ENCODE results near the gene EFCAB8. TPM values are rescaled to one million over a fixed set of nuclear protein-coding genes. Genes with fewer than 3 reads are reported as not detected.
A peak's percentile ranks its signal among the peaks of the same experiment; 100 is the strongest.

Gene EFCAB8
- total and polyA plus RNA-seq, 3 experiments from 2014 or later, result 0.35 to 0.69 TPM; not detected in 1

- H3K27me3 ChIP-seq (ENCODE audit: insufficient read depth, low read length, poor library complexity, severe bottlenecking), result no peaks in the 10 kb centered on the region
- H3K27ac Mint-ChIP-seq, result peak overlapping the region in 1 of 8 donors; percentile 87
These were observed 105.9 kb downstream of the EFCAB8 start for GRCh38 chr20:32964575-32964974.

GRCh38 chr20:32965115-32965514 is 106.4 kb downstream of the EFCAB8 start:
- H3K4me3 ChIP-seq (ENCODE audit: low read length), result no peak overlapping the region
- H3K36me3 ChIP-seq (ENCODE audit: insufficient read depth, low read length), result no peaks in the 10 kb centered on the region
- H3K4me1 ChIP-seq (ENCODE audit: insufficient read depth, low read length), result peaks cover 64% of the 10 kb centered on the region
- no peaks in the 10 kb centered on the region for H3K27me3 ChIP-seq (ENCODE audit: insufficient read depth, low read length, poor library complexity, severe bottlenecking)
- H3K4me3 Mint-ChIP-seq, result peak overlapping the region in 3 of 7 donors; percentile 28 to 85 (median 56)
- H3K4me1 Mint-ChIP-seq, result peaks cover 31 to 60% (median 58%) of the 10 kb centered on the region in 3 donors
- CTCF ChIA-PET, result interaction anchor here (1.3 to 2.3 kb wide), 3 partner anchors 9 to 39 kb away, joined by 3 to 12 read pairs (median 3); no protein-coding TSS in a partner anchor
- H3K9me3 Mint-ChIP-seq, result no peaks in the 10 kb centered on the region
- peak in 1 of 5 donors; percentile 29 for DNase-seq
- peaks cover 0 to 1% of the 10 kb centered on the region in 2 donors for H3K27me3 Mint-ChIP-seq
- H3K27ac ChIP-seq (ENCODE audit: low read depth, low read length), result no peak overlapping the region
- POLR2A ChIA-PET, result interaction anchor here (1.0 kb wide), 1 partner anchor 11 kb away, joined by 3 read pairs; no protein-coding TSS in a partner anchor
- no peaks in the 10 kb centered on the region for H3K9me3 ChIP-seq (ENCODE audit: low read length)
- no peaks in the 10 kb centered on the region for H3K36me3 Mint-ChIP-seq
- peak overlapping the region in 4 of 8 donors; percentile 4 to 100 (median 70) for H3K27ac Mint-ChIP-seq

More at GRCh38 chr20:32964575-32964974, 105.9 kb downstream of the EFCAB8 start:
- ChIA-PET CTCF (interaction anchor here (1.4 kb wide), 1 partner anchor 38 kb away, joined by 3 read pairs; no protein-coding TSS in a partner anchor), POLR2A (no interaction called here)
- Mint-ChIP-seq H3K27me3 (peaks cover 0 to 1% of the 10 kb centered on the region in 2 donors), H3K36me3 (no peaks in the 10 kb centered on the region), H3K4me3 (no peak overlapping the region), H3K9me3 (no peaks in the 10 kb centered on the region), H3K4me1 (peaks cover 31 to 55% (median 52%) of the 10 kb centered on the region in 3 donors)
- DNase-seq, result peak in 1 of 5 donors; percentile 26
- no peaks in the 10 kb centered on the region for H3K9me3 ChIP-seq (ENCODE audit: low read length)
- no peak overlapping the region for H3K27ac ChIP-seq (ENCODE audit: low read depth, low read length)
- peaks cover 59% of the 10 kb centered on the region for H3K4me1 ChIP-seq (ENCODE audit: insufficient read depth, low read length)
- no peak overlapping the region for H3K4me3 ChIP-seq (ENCODE audit: low read length)
- H3K36me3 ChIP-seq (ENCODE audit: insufficient read depth, low read length), result no peaks in the 10 kb centered on the region

- H3K9me3 Mint-ChIP-seq, result no peaks in the 10 kb centered on the region
- H3K27ac Mint-ChIP-seq, result peak overlapping the region in 4 of 8 donors; percentile 4 to 100 (median 70)
- Histone ChIP-seq H3K4me1 (ENCODE audit: insufficient read depth, low read length) (peaks cover 71% of the 10 kb centered on the region), H3K9me3 (ENCODE audit: low read length) (no peaks in the 10 kb centered on the region), H3K27me3 (ENCODE audit: insufficient read depth, low read length, poor library complexity, severe bottlenecking) (no peaks in the 10 kb centered on the region), H3K4me3 (ENCODE audit: low read length) (peak overlapping the region; percentile 26), H3K36me3 (ENCODE audit: insufficient read depth, low read length) (no peaks in the 10 kb centered on the region), H3K27ac (ENCODE audit: low read depth, low read length) (no peak overlapping the region)
- ChIA-PET CTCF (interaction anchor here (1.3 to 2.3 kb wide), 6 partner anchors 8 to 39 kb away, joined by 3 to 12 read pairs (median 4); partner anchors contain the start of gene SUN5), POLR2A (interaction anchor here (1.0 kb wide), 2 partner anchors 10 to 108 kb away, joined by 3 read pairs; no protein-coding TSS in a partner anchor)
- H3K36me3 Mint-ChIP-seq, result no peaks in the 10 kb centered on the region
- peak overlapping the region in 5 of 7 donors; percentile 56 to 85 (median 80) for H3K4me3 Mint-ChIP-seq
- H3K4me1 Mint-ChIP-seq, result peaks cover 31 to 63% (median 60%) of the 10 kb centered on the region in 3 donors
- peaks cover 0 to 1% of the 10 kb centered on the region in 2 donors for H3K27me3 Mint-ChIP-seq
- DNase-seq, result peak in 4 of 5 donors; percentile 29 to 70 (median 44)
These were observed 107.1 kb downstream of the EFCAB8 start for GRCh38 chr20:32965581-32966373.

- H3K4me3 Mint-ChIP-seq, result peak overlapping the region; percentile 66 to 93 (median 81)
- no peaks in the 10 kb centered on the region for H3K27me3 ChIP-seq (ENCODE audit: insufficient read depth, low read length, poor library complexity, severe bottlenecking)
- peaks cover 26 to 63% (median 60%) of the 10 kb centered on the region in 3 donors for H3K4me1 Mint-ChIP-seq
- no peaks in the 10 kb centered on the region for H3K9me3 Mint-ChIP-seq
- peak overlapping the region; percentile 40 for H3K4me3 ChIP-seq (ENCODE audit: low read length)
- ChIA-PET CTCF (interaction anchor here (1.3 to 2.3 kb wide), 5 partner anchors 10 to 38 kb away, joined by 3 to 12 read pairs (median 5); partner anchors contain the start of gene SUN5), POLR2A (interaction anchor here (1.0 kb wide), 1 partner anchor 108 kb away, joined by 3 read pairs; no protein-coding TSS in a partner anchor)
- H3K27ac Mint-ChIP-seq, result peak overlapping the region in 2 of 8 donors; percentile 96 to 100
- H3K36me3 ChIP-seq (ENCODE audit: insufficient read depth, low read length), result no peaks in the 10 kb centered on the region
- H3K36me3 Mint-ChIP-seq, result no peaks in the 10 kb centered on the region
- DNase-seq, result no peak
- H3K9me3 ChIP-seq (ENCODE audit: low read length), result no peaks in the 10 kb centered on the region
- H3K4me1 ChIP-seq (ENCODE audit: insufficient read depth, low read length), result peaks cover 77% of the 10 kb centered on the region
- peaks cover 0 to 1% of the 10 kb centered on the region in 2 donors for H3K27me3 Mint-ChIP-seq
- no peak overlapping the region for H3K27ac ChIP-seq (ENCODE audit: low read depth, low read length)
These were observed 107.7 kb downstream of the EFCAB8 start for GRCh38 chr20:32966382-32966781.

GRCh38 chr20:32966881-32967781 is 108.4 kb downstream of the EFCAB8 start:
- DNase-seq, result peak; percentile 41 to 81 (median 71)
- POLR2A ChIA-PET, result interaction anchor here (1.0 to 1.6 kb wide), 2 partner anchors 9 to 107 kb away, joined by 3 to 5 read pairs; no protein-coding TSS in a partner anchor
- peak overlapping the region in 2 of 8 donors; percentile 96 to 100 for H3K27ac Mint-ChIP-seq
- Histone ChIP-seq H3K36me3 (ENCODE audit: insufficient read depth, low read length) (no peaks in the 10 kb centered on the region), H3K9me3 (ENCODE audit: low read length) (no peaks in the 10 kb centered on the region), H3K27me3 (ENCODE audit: insufficient read depth, low read length, poor library complexity, severe bottlenecking) (no peaks in the 10 kb centered on the region), H3K27ac (ENCODE audit: low read depth, low read length) (peak overlapping the region; percentile 38), H3K4me3 (ENCODE audit: low read length) (peak overlapping the region; percentile 40), H3K4me1 (ENCODE audit: insufficient read depth, low read length) (peaks cover 84% of the 10 kb centered on the region)
- H3K9me3 Mint-ChIP-seq, result no peaks in the 10 kb centered on the region
- H3K4me3 Mint-ChIP-seq, result peak overlapping the region; percentile 66 to 93 (median 81)
- H3K36me3 Mint-ChIP-seq, result no peaks in the 10 kb centered on the region
- H3K27me3 Mint-ChIP-seq, result peaks cover 0 to 1% of the 10 kb centered on the region in 2 donors
- peaks cover 20 to 63% (median 60%) of the 10 kb centered on the region in 3 donors for H3K4me1 Mint-ChIP-seq
- CTCF ChIA-PET, result interaction anchor here (1.3 to 2.3 kb wide), 5 partner anchors 9 to 37 kb away, joined by 3 to 12 read pairs (median 5); partner anchors contain the start of gene SUN5

GRCh38 chr20:32967961-32968457 is 109.3 kb downstream of the EFCAB8 start:
- Histone ChIP-seq H3K4me1 (ENCODE audit: insufficient read depth, low read length) (peaks cover 90% of the 10 kb centered on the region), H3K4me3 (ENCODE audit: low read length) (peak overlapping the region; percentile 6)
- POLR2A ChIA-PET, result interaction anchor here (1.6 kb wide), 1 partner anchor 10 kb away, joined by 5 read pairs; no protein-coding TSS in a partner anchor

More at GRCh38 chr20:32967961-32968457, 109.3 kb downstream of the EFCAB8 start:
- H3K9me3 ChIP-seq (ENCODE audit: low read length), result no peaks in the 10 kb centered on the region
- peaks cover 15 to 63% (median 57%) of the 10 kb centered on the region in 3 donors for H3K4me1 Mint-ChIP-seq
- H3K9me3 Mint-ChIP-seq, result no peaks in the 10 kb centered on the region
- H3K27me3 ChIP-seq (ENCODE audit: insufficient read depth, low read length, poor library complexity, severe bottlenecking), result no peaks in the 10 kb centered on the region
- peaks cover 0 to 1% of the 10 kb centered on the region in 2 donors for H3K27me3 Mint-ChIP-seq
- CTCF ChIA-PET, result interaction anchor here (1.6 to 2.2 kb wide), 2 partner anchors 8 to 37 kb away, joined by 5 read pairs; partner anchors contain the start of gene SUN5
- no peaks in the 10 kb centered on the region for H3K36me3 ChIP-seq (ENCODE audit: insufficient read depth, low read length)
- H3K27ac Mint-ChIP-seq, result peak overlapping the region in 2 of 8 donors; percentile 96 to 100
- H3K36me3 Mint-ChIP-seq, result no peaks in the 10 kb centered on the region
- peak; percentile 46 to 82 (median 70) for DNase-seq
- H3K27ac ChIP-seq (ENCODE audit: low read depth, low read length), result peak overlapping the region; percentile 38
- H3K4me3 Mint-ChIP-seq, result peak overlapping the region; percentile 66 to 93 (median 81)

All from CD8-positive, alpha-beta memory T cell (primary cell).